ENCODE results near the gene SCFD2.

GRCh38 chr4:52852041-52852440 is 513.8 kb downstream of the SCFD2 start:
- TF ChIP-seq CTCF (IDR thresholded peaks at IDR 0.05; ENCODE audit: extremely low read depth in 1 of 2, insufficient read depth in 1 of 2, low read depth in 1 of 2, low read length in 2 of 2) (no peak), EZH2 (IDR thresholded peaks at IDR 0.05; ENCODE audit: borderline replicate concordance, low read depth, low read length, severe bottlenecking) (no peak), POLR2A (IDR thresholded peaks at IDR 0.05; ENCODE audit: low read depth, low read length) (no peak)
